GM18520 (cell line): Measurements from ENCODE around the gene PPP2R2C.

ENCODE experiments used
- ATAC-seq: cut with Tn5 transposase; IDR thresholded peaks from one replicate; pipeline ENCODE4 v1.9.1; 2021; ENCODE audit not compliant: unreplicated experiment

The PPP2R2C gene

DNA sequence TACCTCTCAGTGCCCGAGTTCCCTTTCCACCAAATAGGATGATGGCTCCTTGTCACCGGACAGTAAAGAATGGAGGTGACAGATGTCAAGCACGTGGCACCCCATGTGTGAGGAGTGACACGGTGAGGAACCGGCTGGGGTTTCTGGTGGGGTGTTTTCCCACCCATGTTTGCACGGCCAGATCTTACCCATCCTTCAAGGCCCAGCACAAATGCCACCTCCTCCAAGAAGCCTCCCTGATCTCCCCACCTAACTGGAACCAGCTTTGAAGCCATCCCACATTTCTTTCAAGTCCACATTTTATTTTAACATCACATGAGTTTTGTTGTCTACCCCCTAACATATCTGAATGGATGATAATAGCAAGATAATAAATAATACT lies 139.8 kb downstream of the PPP2R2C start:
- no peak for ATAC-seq

DNA sequence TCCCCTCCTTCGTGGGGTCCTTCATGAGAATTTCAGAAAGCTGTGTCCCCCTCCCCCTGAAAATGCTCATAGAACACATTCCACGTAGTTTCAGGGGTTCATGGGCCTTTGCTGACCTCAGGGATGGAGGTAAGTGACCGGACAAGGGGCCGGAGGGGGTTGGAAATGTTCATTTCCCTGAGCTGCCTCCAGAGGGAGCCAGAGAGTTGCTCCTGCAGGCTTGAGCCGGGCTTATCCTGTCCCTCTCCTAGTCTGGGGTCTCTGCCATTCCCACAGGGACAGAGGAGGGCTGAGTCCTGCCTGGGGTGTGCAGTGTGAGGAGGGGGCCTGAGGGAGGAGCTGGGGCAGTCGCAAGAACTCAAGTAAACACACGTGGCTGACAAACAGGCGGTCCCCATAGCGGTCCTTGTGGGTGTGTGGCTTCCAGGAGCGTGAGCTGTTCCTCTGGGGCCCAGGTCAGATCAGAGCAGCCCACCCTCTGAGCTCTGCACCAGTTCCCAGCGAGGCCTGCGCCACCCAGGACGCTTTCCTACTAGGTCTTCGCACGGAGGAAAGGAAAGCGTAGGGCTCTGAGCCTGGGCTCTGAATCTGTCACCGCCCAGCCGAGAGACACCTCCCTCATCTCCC lies 140.3 kb downstream of the PPP2R2C start:
- no peak for ATAC-seq

DNA sequence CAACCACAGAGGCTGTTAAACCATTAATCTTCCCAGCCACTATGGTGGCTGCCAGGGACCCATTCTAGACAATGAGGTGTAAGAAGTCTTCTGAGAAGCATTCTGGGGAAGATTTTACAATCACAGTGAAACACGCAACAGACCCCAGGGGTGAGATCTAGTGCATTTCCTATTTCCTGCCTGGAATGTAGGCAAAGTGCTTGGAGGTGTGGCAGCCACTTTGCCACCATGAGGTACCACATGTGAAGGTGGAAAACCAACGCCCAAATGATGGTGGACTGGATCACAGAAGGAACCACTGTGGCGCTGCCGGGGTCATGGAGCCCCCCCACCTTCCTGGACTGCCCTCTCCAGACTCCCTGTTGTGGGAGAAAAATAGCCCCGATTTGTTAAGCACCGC lies 140.9 kb downstream of the PPP2R2C start:
- no peak for ATAC-seq

DNA sequence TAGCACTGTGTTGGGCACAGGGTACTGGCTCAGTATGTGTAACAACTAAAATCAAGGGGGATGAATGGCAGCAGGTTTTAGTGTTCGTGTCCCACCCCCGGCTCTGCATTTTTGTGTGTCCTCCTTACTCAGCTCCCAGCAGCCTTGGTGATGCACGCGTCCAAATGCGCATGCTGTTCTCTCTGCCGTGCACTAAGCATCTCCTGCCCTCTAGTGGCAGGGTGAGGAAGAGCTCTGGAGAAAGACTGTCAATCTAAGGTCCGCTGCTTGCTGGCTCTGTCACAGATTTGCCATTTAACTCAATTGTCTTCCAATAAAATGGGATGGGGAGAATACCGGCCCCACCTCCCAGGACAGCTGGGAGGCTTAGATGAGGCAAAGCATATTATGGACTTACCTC lies 141.4 kb downstream of the PPP2R2C start:
- ATAC-seq, result no peak

DNA sequence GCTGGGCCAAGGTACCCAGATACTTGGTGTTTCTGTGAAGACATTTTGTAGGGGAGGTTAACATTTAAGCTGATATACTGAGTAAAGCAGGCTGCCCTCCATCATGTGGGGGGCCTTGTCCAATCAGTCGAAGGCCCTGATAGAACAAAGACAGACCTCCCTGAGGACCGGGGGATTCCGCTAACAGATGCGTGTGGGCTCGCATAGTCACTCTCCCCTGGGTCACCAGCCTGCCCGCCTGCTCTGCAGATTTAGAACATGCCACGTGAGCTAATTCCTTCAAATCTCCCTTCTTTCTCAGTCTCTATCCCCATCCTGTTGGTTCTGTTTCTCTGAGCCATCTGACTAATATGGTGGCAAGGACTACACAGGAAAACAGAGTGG lies 142.0 kb downstream of the PPP2R2C start:
- ATAC-seq, result no peak

DNA sequence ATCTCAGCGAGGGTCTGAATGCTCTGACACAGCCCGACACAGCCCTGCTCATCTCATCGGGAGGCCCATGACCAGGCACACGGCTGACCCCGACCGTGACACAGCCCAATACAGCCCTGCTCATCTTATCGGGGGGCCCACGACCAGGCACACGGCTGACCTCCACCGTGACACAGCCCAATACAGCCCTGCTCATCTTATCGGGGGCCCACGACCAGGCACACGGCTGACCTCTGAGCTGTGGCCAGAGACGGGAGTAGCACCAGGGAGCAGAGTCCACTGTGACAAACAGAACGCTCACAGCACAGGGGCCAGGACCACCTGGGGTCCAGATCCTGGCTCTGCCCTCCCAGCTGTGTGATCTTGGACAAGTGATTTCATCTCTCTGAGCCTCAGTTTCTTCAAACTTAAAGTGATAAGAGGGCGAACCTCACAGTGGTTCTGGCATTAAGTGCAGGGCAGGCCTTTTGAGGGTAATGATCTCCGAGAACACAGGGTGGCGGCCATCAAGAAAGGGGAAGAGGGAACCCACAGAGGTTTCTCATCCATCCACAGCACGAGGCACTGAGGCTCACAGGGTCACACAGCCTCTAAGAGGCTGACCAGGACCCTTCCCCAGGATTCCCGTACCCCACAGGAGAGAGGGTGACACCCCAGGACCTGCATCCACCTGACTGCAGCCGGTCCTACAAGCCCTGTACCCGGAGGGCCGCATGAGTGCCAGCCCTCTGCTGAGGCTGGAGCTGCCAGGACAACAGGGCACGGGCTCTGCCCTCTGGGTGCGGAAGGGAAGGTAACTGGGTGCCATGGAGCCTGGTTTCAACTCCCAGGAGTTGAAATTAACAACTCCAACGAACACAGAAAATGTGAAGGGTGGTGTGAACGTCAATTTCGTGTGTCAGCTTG lies 142.7 kb downstream of the PPP2R2C start:
- ATAC-seq, result no peak

DNA sequence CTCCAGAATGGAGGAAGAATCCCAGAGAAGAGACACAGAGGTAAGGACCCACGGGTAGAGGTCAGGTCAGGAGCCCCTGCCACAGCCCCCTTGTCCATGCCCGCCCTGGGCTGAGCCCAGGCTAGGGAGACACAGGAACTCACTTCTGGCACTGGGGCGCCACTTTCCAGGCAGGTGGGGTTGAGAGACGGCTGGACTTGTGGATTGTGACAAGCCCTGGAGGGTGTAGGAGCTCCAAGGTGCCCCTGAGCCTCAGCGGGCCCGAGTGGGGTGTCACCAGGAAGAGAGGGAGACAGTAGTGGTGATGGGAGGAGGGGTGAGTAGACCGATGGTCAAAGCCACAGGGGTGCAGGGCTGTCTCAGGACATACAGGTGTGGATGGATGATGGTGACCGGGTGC lies 143.9 kb downstream of the PPP2R2C start:
- ATAC-seq, result no peak

DNA sequence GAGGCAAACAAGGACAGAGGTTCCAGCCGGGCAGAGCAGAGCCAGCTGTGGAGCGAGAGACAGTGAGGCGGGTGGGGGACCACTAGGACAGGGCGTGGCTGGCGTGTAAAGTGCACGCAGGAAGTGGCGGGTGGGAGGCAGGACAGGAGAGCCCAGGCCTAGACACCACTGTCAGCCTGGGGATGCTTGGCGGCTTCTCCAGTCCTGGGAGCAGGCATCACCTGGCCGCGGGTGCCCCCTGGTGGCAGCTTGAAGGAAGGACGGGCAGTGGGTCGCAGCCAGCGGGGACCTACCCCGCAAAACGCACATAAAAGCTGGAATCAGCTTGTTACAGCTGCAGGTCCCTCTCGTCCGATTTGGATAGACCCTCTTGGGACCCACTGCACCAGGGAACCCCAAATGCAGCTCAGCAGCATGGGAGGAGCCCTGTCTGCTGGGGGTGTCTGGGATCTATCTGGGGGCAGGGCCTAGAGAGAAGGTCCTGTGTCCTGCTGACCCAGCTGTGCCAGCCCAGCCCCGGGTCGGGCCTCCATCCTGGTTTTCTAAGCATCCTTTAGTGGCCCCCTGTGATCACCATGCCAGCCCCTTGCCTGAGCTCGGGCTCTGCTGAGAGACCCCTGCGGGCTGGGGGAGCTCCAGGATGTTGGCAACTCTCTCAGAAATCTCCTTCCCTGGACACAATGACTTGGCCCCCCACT lies 145.0 kb downstream of the PPP2R2C start:
- ATAC-seq, result no peak

DNA sequence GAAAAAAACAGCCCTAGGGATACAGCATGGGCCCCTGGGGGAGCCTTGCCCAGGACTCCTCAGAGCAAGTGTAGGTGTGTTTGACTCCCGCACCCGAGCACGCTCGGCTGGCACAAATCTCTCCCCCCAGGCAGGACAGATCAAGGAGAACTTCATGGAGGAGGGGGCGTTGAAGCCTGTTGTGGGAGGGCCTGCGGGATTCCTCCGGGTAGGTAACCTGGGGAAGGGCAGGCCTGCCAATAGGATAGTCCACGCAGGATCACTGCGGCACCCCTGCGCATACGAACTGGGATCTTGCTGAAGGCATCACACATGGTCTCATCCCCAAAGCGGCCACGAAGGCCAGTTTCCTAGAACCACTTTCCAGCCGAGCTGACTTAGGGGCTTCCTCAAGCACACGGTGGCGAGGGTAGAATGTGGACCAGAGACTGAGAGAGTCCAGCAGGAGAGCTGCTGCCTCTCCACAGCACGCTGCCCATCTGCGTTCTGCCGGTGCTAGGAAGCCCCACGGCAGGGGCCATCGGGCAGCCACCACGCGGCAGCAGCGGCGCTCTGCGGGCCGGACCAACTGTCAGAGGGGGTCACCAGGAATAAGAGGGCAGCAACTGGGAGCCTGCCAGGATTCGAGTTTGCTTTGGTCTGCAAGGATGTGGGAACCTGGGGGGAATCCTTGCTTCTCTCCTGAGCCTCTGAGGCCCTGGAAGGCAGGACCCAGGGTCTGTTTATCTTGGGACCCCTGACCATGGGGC lies 145.9 kb downstream of the PPP2R2C start:
- ATAC-seq, result no peak

DNA sequence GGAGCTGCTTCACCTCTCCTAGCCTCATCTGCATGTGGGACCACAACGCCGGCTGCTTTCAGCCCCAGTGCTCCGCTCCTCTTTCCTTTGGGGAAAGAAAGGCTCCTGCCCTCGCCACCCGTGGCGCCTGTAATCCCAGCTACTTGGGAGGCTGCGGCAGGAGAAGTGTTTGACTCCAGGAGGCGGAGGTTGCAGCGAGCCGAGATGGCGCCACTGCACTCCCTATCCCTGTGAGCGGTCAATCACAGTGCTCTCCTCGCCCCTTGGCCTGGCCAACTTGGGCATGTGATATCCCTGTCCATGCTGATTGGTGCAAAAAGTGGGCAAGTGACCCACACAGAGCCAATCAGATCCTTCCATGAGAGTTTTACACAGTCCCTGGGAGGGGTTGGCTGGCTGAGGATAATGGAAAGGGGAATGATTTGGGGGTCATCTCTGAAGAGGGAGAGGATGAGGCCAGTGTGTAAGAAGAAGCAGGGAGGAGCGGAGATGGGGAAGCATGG lies 146.6 kb downstream of the PPP2R2C start:
- no peak for ATAC-seq

DNA sequence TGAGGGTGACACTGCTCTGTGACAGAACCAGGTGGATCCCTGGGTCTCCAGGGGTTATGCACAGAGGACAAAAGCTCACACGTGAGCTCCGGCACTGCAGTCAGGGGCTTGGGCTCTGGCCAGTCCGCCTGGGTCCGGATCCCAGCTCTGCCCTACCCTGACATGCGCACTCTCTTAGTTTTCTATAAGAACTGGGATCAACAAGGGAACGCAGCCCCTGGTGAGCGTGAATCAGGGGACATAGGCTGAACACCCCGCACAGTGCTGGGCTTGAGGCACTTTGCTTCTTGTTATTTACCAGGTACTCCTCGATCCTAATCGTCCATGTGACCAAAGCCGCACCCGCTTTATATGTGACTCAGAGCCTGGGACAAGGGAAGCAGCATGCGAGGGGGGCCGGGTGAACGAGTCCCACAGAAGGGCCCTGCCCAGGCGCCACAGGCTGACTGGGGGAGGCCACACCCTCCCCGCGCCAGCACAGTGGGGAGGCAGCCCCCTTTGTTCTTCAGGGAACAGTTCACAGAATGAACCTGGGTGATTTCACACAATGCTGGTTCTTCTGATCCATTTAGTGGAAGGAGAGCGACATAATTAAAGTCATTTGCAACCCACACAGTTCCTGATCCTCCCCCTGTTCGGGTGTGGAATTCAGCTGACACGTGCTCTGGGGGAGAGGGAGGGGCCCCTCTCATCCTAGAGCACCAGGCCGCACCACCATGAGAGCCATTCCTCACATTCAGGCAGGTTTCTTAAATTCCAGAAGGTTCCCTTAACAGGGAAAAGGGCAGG lies 147.2 kb downstream of the PPP2R2C start:
- no peak for ATAC-seq

DNA sequence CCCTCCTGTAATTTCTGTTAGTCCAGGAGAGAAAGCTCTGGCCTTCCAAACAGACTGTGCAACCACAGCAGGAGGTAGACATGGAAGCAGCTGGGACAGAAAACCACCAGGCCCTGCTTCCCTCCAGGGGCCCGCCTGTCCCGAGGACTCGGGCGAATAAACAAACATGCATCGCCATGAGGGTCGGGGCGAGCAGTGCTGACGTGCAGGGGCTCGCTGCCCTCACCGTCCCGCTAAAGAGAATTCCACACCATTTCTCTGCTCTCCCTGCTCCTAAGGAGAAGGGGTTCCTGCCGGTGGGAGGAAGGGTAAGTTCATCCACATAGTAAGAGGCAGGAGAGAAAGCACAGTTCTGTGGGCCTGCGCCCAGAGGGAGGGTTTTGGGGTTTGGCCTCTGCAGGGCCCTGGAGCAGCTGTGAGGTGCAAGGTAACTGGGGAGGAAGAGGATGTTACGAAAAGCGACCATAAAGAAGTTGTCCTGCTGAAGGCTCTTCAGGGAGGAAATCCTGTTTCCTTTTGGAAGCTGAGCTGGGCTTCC lies 147.9 kb downstream of the PPP2R2C start:
- ATAC-seq, result no peak

DNA sequence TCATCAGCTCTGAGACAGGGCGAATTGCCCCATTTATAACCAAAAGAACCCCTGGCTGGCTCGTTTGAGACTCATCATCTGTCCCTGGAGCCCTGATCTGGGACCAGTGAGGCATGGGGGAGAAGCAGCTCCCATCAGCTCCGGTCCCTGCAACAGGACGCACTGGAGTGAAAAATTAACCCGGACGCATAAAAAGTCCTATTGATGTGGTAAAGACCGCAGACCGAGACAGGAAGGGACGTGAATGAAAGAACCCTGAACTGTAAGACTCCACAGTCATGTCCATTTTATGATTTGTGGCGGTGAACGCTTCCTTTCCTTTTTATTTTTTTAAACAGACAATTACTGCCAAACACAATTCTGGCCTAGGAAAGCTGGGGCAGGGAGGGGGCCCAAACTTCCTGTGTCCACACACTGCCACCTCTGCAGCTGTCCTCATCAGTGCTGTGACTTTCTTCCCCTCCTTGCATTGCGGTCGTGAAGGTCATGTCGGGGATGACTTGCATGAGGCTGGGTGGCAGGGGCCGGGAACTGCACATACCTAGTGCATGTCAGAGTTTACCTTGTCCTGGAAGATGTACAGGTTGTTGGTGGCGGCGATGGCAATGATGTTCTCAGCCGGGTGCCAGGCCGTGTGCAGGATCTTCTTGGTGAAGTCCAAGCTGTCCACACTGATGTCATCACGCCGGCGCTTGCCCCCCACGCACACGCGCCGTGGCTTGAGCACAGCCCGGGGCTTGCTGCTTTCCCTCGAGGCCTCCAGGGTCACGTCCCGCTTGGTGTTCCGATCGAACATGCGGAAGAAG lies 149.4 kb downstream of the PPP2R2C start:
- no peak for ATAC-seq

DNA sequence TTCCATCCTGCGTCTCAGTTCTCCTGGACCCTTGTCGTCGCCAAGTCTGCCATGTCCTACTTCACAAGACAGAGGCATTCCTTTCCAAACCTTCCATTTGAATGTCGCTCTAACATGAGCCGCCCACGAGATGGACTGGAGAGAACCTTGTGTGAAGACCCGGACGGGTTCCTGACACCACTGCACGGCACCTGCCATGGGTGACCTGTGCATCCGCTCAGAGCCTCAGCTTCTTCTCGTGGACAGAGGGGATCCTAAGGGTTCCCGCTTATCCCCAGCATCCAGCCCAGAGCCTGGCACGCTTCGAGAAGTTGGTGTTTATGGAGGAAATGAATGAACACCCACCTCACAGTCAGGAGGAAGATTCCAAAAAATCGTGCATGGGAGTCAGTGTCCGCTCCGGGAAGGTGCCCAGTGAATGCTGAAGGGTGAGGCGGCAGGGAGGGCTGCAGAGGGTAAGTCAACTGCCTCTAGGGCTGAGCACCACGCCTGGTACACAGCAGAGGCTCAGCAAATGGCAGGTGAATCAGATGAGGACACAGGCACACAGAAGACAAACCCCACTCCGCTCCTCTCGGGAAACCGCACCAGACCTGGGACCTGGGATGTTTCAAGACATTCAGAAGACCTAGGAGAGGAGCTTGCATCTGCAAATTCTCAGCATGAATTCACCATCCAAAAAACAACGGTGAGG lies 150.2 kb downstream of the PPP2R2C start:
- ATAC-seq, result no peak

DNA sequence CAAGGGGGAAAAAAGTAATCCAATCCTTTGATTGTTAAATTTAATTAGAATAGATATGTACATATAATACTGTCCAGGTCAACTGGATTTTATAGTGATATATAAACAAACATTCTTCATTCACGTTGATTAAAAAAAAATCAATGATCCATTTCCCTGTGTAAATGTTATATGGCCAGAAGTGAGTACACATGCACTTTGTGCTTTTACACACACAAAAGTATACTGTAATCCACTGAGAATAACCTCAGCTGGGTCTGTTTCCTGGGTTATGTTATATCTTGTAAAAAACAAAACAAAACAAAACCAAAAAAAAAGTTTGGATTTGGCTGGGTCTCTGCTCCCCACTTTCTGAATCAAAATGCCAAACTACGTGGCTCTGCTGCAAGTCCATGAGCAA lies 151.1 kb downstream of the PPP2R2C start:
- ATAC-seq, result no peak

DNA sequence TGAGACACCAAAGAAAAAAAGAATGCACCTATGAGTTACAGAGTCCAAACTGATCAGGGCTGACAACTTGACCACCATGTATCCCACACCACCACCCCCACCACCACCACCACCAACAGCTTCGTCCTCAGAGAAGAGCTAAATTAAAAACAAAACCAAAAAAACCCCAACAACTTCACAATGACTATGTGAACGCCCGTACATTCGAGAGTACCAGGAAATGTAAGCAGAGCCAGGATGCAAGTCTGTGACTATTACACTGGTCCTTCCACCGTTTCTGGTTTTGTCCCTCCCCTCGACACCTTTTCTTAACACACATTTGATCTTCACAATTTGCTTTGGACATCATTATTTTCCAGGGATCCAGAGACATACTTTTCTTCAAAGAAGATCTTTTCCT lies 151.8 kb downstream of the PPP2R2C start:
- no peak for ATAC-seq

DNA sequence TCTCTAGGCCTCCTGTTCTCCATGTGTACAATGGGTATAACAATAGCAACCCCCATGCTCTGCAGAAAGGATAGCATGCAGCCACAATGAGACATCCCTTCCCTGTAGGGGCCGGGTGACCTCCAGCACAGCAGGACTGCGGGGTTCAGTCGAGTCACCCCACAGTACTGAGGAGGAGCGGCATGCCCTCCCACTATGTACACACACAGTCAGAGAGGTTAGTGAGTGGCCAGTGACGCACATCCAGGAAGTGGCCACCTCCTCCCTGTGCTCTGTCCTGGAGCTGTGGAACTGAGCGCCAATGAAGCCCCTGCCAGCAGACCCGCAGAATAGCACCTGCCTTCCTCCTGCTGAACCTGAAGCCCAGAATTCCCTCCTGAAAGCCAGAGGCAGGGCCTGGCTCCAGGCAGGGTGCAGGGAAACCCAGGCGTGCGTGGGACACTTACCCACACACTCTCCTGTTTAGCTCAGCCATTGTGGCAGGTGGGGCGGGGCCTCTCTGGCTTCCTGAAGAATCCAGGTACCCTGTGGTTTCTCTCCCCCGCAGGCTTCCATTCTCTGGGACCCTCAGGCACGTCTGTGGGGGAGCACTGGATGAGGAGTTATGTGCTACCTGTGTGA lies 152.8 kb downstream of the PPP2R2C start:
- no peak for ATAC-seq

DNA sequence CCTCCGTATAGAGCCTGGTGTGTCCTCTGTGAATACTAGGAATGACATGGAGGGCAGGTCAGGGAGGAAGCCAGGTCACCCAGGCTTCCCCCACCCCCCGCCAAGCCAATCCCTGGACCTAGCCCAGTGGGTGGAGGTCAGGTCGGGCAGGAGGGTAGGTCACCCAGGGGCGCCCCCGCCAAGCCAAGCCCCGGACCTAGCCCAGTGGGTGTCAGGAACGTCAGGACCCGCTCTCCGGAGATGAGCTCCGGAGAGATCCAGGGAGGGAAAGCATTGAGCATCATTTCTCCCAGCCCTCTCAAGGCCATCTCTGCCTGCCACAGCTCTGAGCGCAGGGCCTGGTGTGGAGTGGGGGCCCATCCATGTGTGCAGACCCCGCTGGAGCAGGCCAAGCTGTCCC lies 154.2 kb downstream of the PPP2R2C start:
- ATAC-seq, result no peak
